Body of pancreas (tissue), 4 donors: ENCODE measurements around the gene RSPH10B2. TPM values are rescaled to one million over a fixed set of nuclear protein-coding genes. Genes with fewer than 3 reads are reported as not detected.
"Not testable (repeated sequence)": the region's sequence is repeated elsewhere in the genome, so short reads cannot be mapped to it uniquely, and the experiment has no call there.

Experiments used
- ATAC-seq: fragments of 150-250 bp; one replicate; pipeline ENCODE4 v1.9.1; 2016
- DNase-seq, 4 donors: peaks; one replicate each; pipeline ENCODE4 v3.0.0-alpha.2; 2019
- H3K27ac ChIP-seq, 4 donors: fragments of 200-600 bp; sonication (generic); 1 replicate in 3 of 4; 2 replicates in 1 of 4; pipeline versions ENCODE4 v1.5.1 to v1.6.1; 2016 to 2019; ENCODE audit warnings: mild to moderate bottlenecking in 1 of 4, mixed read lengths in 1 of 4, moderate library complexity in 1 of 4
- H3K27me3 ChIP-seq, 2 donors: fragments of 200-600 bp; sonication (generic); one replicate each; pipeline ENCODE4 v1.6.0; 2016; ENCODE audit warnings: mild to moderate bottlenecking in 1 of 2
- H3K36me3 ChIP-seq, 2 donors: fragments of 200-600 bp; sonication (generic); replicated peaks in 1 of 2; 2 replicates each; pipeline ENCODE4 v1.5.1; 2016; ENCODE audit warnings: low read depth in 2 of 2; ENCODE audit not compliant: insufficient read depth in 1 of 2
- H3K4me1 ChIP-seq: fragments of 200-600 bp; sonication (generic); one replicate; pipeline ENCODE4 v1.6.0; 2016
- H3K4me3 ChIP-seq, 2 donors: fragments of 200-600 bp; sonication (generic); 1 replicate in 1 of 2; 2 replicates in 1 of 2; pipeline ENCODE4 v1.5.1; 2016 to 2019
- H3K9me3 ChIP-seq, 3 donors: fragments of 200-600 bp; sonication (generic); 1 replicate in 2 of 3; 2 replicates in 1 of 3; pipeline ENCODE4 v1.5.1; 2016
- POLR2A ChIP-seq, 3 donors: fragments of 450-650 bp; IDR thresholded peaks; one replicate each; pipeline ENCODE4 v1.6.1; 2016; ENCODE audit warnings: antibody characterized with exemption in 3 of 3, mild to moderate bottlenecking in 2 of 3
- WGBS, 2 donors: methylation state at CpG; one replicate each; pipeline ENCODE4 v1.1.5; 2017; 5-methylcytosine and 5-hydroxymethylcytosine counted together
- intact Hi-C: fragments of 100-400 bp; cut with DNase I; formaldehyde crosslinking; loops from one replicate; pipeline ENCODE4 v1.15.1; 2023
- total RNA-seq, 2 donors: library from RNA; depleted of rRNA; stranded (reverse); fragments of >200 nt; gene quantifications; one replicate each; pipeline ENCODE4 v1.1.0, GENCODE V29; 2016
- TF ChIP-seq, protein P1 (sequence below), 7 experiments: fragments of 450-650 bp in 4 of 7; fragments of 200-600 bp in 3 of 7; sonication (generic) in 3 of 7; IDR thresholded peaks; one replicate each; pipeline ENCODE4 v1.5.1; 2016 to 2019; ENCODE audit warnings: antibody characterized with exemption in 7 of 7

RSPH10B2 gene
- total RNA-seq, 2 donors from 2014 or later = not detected

DNA sequence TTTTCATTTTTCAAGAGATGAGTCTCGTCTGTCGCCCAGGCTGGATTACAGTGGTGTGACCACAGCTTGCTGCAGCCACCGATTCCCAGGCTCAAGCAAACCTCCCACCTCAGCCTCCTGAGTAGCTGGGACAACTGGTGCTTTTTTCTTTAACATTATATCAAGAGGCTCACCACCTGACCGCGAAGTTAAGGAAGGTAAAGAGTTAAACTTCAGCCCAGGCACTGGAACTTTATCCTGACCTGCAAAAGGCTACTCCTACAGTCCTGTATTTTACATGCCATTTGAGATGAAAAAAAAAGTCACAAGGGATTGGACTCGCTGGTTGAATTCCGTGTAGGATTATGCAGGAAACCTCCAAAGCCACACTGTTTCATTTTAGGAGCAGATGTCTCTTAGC, 61.6 kb downstream of the RSPH10B2 start:
- ATAC-seq, DNase-seq: not testable (repeated sequence)
- 94 to 99% methylated on average over 7 of the region's 7 CpGs for WGBS, 2 donors

DNA sequence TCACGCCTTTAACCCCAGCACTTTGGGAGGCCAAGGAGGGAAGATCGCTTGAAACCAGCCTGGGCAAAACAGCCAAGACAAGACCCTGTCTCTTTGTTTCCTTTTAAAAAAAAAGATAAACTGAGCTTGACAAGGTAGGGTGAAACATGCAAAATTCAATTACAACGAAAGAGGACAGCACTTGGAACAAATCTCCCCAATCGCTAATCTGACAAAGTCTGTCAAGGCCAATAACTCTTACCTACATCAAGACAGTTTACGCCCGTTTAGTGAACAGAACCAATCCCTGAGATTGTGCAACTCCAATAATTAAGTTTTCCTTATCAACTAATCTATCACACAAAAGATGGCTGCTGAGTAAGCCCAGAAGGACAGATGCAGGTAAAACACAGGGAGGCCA, 67.7 kb downstream of the RSPH10B2 start:
- H3K9me3 ChIP-seq, H3K27ac ChIP-seq, H3K4me3 ChIP-seq, H3K27me3 ChIP-seq, H3K36me3 ChIP-seq, DNase-seq, intact Hi-C loops, ATAC-seq, H3K4me1 ChIP-seq: not testable (repeated sequence)
- 92 to 94% methylated on average over 6 of the region's 6 CpGs for WGBS, 2 donors

More for the DNA sequence above, 61.6 kb downstream of the RSPH10B2 start:
- H3K4me1 ChIP-seq, H3K27ac ChIP-seq, H3K27me3 ChIP-seq, H3K9me3 ChIP-seq, H3K4me3 ChIP-seq, intact Hi-C loops, H3K36me3 ChIP-seq: not testable (repeated sequence)

DNA sequence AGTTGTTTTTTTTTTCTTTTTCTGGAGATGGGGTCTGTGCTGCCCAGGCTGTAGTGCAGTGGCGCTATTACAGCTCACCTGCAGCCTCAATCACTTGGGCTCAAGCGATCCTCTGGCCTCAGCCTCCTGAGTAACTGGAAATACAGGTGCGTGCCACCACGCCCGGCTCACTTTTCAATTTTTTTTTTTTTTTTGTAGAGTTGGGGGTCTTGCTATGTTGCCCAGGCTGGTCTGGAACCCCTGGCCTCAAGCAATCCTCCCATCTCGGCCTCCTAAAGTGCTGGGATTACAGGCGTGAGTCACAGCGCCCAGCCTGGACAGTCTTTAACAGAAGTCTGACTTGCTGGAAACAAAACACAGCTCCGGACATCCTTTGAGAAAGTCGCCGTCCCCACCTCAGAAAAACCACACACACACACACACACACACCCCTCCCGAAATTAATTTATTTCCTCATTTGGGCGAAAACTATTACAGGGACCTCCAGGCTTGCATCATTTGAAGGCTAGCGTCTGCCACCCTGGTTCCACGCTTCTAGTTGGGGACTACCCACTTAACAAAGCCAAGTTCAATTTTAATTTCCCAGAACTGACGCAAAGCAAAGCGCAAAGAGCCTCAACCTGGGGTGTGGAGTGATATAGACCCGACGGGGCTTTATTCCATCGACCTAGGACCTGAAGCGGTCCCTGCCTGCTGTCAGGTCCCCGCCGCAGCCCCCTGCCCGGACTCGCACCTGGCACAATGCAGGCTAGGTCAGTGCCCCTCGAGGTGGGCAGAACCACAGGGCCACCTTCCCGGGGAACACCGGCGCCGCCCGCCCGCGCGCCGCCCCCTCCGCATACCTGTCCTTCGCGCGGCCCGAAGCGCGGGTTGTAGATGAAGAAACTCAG, 71.6 kb downstream of the RSPH10B2 start:
- H3K4me3 ChIP-seq, H3K9me3 ChIP-seq, H3K36me3 ChIP-seq, H3K4me1 ChIP-seq, intact Hi-C loops, DNase-seq, H3K27me3 ChIP-seq: not testable (repeated sequence)
- peak; percentile 36 for ATAC-seq
- 29 to 80% methylated on average over 1 to 11 of the region's 42 CpGs for WGBS, 2 donors
- peak overlapping the region in 1 of 4 donors; percentile 76 for H3K27ac ChIP-seq

DNA sequence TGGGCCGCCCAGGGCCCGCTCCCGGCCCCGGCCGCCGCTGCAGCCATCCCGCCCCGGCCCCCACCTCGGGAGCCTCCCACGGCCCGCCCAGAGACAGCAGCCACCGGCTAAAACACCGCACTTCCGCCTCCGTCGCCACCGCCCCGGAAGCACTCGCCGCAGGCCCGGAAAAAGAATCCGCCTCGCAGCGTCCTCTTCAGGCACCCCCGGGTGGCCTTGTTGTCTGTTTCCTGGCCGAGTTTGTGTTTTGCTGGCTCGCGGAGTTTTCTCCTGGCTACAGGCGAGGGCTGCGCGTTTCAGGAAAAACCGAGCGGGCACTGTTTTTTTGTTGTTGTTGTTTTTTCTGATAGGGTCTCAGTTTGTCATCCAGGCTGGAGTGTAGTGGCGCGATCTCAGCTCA, 72.2 kb downstream of the RSPH10B2 start, which contains the start of gene CCZ1B:
TSS of gene CCZ1B (minus strand) at position 125 of the 400 bp plus-strand sequence. CDS start at position 47, 78 bp downstream.
- DNase-seq (peak; percentile 67 to 81 (median 79)), ATAC-seq (peak; percentile 95)
- H3K27me3 ChIP-seq, H3K9me3 ChIP-seq, H3K4me1 ChIP-seq, intact Hi-C loops, H3K36me3 ChIP-seq: not testable (repeated sequence)
- TF ChIP-seq, protein P1, sequence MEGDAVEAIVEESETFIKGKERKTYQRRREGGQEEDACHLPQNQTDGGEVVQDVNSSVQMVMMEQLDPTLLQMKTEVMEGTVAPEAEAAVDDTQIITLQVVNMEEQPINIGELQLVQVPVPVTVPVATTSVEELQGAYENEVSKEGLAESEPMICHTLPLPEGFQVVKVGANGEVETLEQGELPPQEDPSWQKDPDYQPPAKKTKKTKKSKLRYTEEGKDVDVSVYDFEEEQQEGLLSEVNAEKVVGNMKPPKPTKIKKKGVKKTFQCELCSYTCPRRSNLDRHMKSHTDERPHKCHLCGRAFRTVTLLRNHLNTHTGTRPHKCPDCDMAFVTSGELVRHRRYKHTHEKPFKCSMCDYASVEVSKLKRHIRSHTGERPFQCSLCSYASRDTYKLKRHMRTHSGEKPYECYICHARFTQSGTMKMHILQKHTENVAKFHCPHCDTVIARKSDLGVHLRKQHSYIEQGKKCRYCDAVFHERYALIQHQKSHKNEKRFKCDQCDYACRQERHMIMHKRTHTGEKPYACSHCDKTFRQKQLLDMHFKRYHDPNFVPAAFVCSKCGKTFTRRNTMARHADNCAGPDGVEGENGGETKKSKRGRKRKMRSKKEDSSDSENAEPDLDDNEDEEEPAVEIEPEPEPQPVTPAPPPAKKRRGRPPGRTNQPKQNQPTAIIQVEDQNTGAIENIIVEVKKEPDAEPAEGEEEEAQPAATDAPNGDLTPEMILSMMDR (IDR thresholded peaks at IDR 0.05) = peak in 2 of 7 experiments; percentile 6 to 10
- TF ChIP-seq POLR2A (IDR thresholded peaks at IDR 0.05) = peak in 1 of 3 donors; percentile 16
- Histone ChIP-seq H3K27ac (peak within 1 kb of the TSS in 3 of 4 donors; percentile 45 to 76 (median 61)), H3K4me3 (peak within 1 kb of the TSS in 1 of 2 donors; percentile 54)
- 0% methylated on average over 3 to 15 of the region's 35 CpGs for WGBS, 2 donors

DNA sequence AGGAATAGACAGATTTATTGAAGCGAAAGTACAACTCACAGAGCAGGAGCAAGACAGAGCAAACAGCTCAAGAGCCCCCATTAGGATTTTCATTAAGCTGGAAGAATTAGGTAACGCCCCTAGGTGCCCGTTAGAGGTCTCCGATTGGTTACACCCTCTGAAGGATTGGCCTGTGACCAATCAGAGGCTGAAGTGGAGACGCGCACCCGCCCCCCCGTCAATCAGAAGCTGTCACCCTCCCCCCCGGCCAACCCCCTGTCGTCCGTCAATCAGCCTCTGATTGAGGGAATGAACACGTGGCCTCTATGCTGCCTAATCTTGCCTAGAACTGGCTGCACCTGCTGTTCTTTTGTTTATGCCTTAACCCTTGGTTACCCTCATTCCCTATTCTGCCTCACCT, 73.3 kb downstream of the RSPH10B2 start:
- H3K36me3 ChIP-seq, H3K9me3 ChIP-seq, DNase-seq, H3K4me3 ChIP-seq, H3K27ac ChIP-seq, intact Hi-C loops, H3K27me3 ChIP-seq, H3K4me1 ChIP-seq: not testable (repeated sequence)
- WGBS, 2 donors = 40 to 56% methylated on average over 8 to 12 of the region's 12 CpGs
- ATAC-seq = peak; percentile 28

DNA sequence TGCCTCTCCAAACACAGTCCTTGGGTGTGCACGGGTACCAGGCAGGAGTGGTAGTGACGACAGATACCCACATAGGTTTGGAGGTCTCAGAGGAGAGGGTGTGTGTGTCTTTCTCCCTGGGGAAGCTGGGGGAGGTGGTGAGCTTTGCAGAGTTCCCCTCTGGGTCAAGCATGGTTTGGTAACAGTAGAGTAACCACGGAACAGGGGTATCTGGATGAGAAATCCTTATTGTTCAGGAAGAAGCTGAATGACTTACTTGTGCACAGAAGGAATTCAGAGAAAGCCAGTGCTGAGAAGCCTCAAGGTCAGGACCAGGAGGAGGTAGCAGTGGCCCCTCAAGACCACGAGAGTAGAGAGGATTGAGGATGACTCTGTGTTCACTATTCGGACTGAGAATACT, 75.7 kb downstream of the RSPH10B2 start:
- H3K27ac ChIP-seq, DNase-seq, H3K36me3 ChIP-seq, H3K27me3 ChIP-seq, H3K4me1 ChIP-seq, H3K9me3 ChIP-seq, H3K4me3 ChIP-seq, intact Hi-C loops, ATAC-seq: not testable (repeated sequence)
- 42 to 49% methylated on average over 5 of the region's 5 CpGs for whole genome bisulfite sequencing, 2 donors

DNA sequence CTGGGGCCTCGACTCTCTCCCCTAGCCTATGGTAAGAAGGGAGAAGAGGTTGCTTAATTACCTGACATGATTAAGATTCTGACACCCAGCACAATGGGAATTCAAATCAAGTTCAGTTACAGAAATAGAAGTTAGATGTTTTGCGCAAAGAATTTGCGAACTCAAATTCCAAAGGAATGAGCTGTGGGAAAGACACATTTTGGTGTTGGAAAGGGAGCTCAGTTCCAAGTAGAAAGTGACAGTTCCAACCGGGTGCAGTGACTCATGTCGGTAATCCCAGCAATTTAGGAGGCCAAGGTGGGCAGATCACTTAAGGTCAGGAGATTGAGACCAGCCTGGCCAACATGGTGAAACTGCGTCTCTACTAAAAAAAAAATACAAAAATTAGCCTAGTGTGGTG, 76.1 kb downstream of the RSPH10B2 start:
- H3K27me3 ChIP-seq, H3K9me3 ChIP-seq, H3K4me1 ChIP-seq, intact Hi-C loops, ATAC-seq, H3K27ac ChIP-seq, H3K36me3 ChIP-seq, H3K4me3 ChIP-seq, DNase-seq: not testable (repeated sequence)
- 76 to 77% methylated on average over 6 of the region's 6 CpGs for WGBS, 2 donors
